WTC11 (cell line): ENCODE measurements around the gene PLCH2. TPM values are rescaled to one million over a fixed set of nuclear protein-coding genes. Genes with fewer than 3 reads are reported as not detected.

Source experiments
- ATAC-seq: fragments of 200-7000 bp; cut with Tn5 transposase; 2 replicates; pipeline ENCODE4 v1.10.0; 2021; ENCODE audit warnings: mild to moderate bottlenecking, moderate library complexity
- CTCF ChIA-PET: fragments of 300-600 bp; sonication (Branson Sonifier 250); formaldehyde crosslinking; loops from one replicate; lab custom pipeline; 2021; ENCODE audit warnings: antibody characterized with exemption; lab: Charles Lee
- POLR2A ChIA-PET: fragments of 350-600 bp; sonication (Branson Sonifier 250); formaldehyde crosslinking; loops from one replicate; lab custom pipeline; 2021; ENCODE audit warnings: antibody characterized with exemption; lab: Charles Lee
- DNase-seq: peaks from one replicate; pipeline ENCODE4 v3.0.0; 2021; ENCODE audit warnings: low spot score
- H3K27ac Mint-ChIP-seq: 2 replicates; pipeline ENCODE4 v1.8.0; 2021; ENCODE audit warnings: mixed read lengths
- H3K27me3 Mint-ChIP-seq: 2 replicates; pipeline ENCODE4 v1.8.0; 2021; ENCODE audit warnings: low read depth, mild to moderate bottlenecking, moderate library complexity, mixed read lengths
- H3K36me3 Mint-ChIP-seq: 2 replicates; pipeline ENCODE4 v1.8.0; 2021; ENCODE audit warnings: mixed read lengths
- H3K4me1 Mint-ChIP-seq: 2 replicates; pipeline ENCODE4 v1.8.0; 2022; ENCODE audit warnings: mixed read lengths
- H3K4me3 Mint-ChIP-seq: 2 replicates; pipeline ENCODE4 v1.8.0; 2021; ENCODE audit warnings: mild to moderate bottlenecking, moderate library complexity, mixed read lengths
- H3K9me3 Mint-ChIP-seq: 2 replicates; pipeline ENCODE4 v1.8.0; 2021; ENCODE audit warnings: mixed read lengths
- ATF3 ChIP-seq: sonication (generic); formaldehyde crosslinking; conservative IDR thresholded peaks from 2 replicates; pipeline ENCODE4 v1.8.1; 2022; ENCODE audit warnings: mild to moderate bottlenecking, missing genetic modification reagents
- E2F5 ChIP-seq: sonication (generic); formaldehyde crosslinking; IDR thresholded peaks from 2 replicates; pipeline ENCODE4 v1.8.1; 2022; ENCODE audit warnings: mild to moderate bottlenecking, moderate library complexity, missing genetic modification reagents
- EMX1 ChIP-seq: fragments of 250-450 bp; sonication (Bioruptor Pico); IDR thresholded peaks from 2 replicates; pipeline ENCODE4 v1.8.0; 2021; ENCODE audit warnings: mild to moderate bottlenecking
- FOXP1 ChIP-seq: sonication (generic); formaldehyde crosslinking; IDR thresholded peaks from 2 replicates; pipeline ENCODE4 v1.8.0; 2022; ENCODE audit warnings: missing genetic modification reagents, mild to moderate bottlenecking, moderate library complexity, borderline replicate concordance
- GABPB1 ChIP-seq: sonication (generic); formaldehyde crosslinking; IDR thresholded peaks from 2 replicates; pipeline ENCODE4 v1.8.1; 2023; ENCODE audit warnings: mild to moderate bottlenecking, missing genetic modification reagents
- JUN ChIP-seq: sonication (generic); formaldehyde crosslinking; IDR thresholded peaks from 2 replicates; pipeline ENCODE4 v1.8.0; 2023; ENCODE audit warnings: mild to moderate bottlenecking, missing genetic modification reagents
- KAT7 ChIP-seq: sonication (generic); formaldehyde crosslinking; IDR thresholded peaks from 2 replicates; pipeline ENCODE4 v1.8.1; 2023; ENCODE audit warnings: missing genetic modification reagents, mild to moderate bottlenecking, borderline replicate concordance
- OVOL2 ChIP-seq: fragments of 250-450 bp; sonication (Bioruptor Pico); IDR thresholded peaks from 2 replicates; pipeline ENCODE4 v1.9.0; 2021; ENCODE audit warnings: mild to moderate bottlenecking, borderline replicate concordance
- SOX15 ChIP-seq: fragments of 250-450 bp; sonication (Bioruptor Pico); IDR thresholded peaks from 2 replicates; pipeline ENCODE4 v1.9.0; 2021; ENCODE audit warnings: mild to moderate bottlenecking
- USF2 ChIP-seq: sonication (generic); formaldehyde crosslinking; IDR thresholded peaks from 2 replicates; pipeline ENCODE4 v1.8.1; 2023; ENCODE audit warnings: mild to moderate bottlenecking, missing genetic modification reagents, moderate library complexity
- ZNF138 ChIP-seq: sonication (generic); formaldehyde crosslinking; conservative IDR thresholded peaks from 2 replicates; pipeline ENCODE4 v1.8.1; 2022; ENCODE audit warnings: mild to moderate bottlenecking, moderate library complexity, missing genetic modification reagents
- ZNF396 ChIP-seq: fragments of 250-450 bp; sonication (Bioruptor Pico); IDR thresholded peaks from 2 replicates; pipeline ENCODE4 v1.8.0; 2021; ENCODE audit warnings: mild to moderate bottlenecking, moderate library complexity, borderline replicate concordance
- ZNF416 ChIP-seq: fragments of 250-450 bp; sonication (Bioruptor Pico); IDR thresholded peaks from 2 replicates; pipeline ENCODE4 v1.9.0; 2021; ENCODE audit warnings: mild to moderate bottlenecking, inconsistent platforms
- ZNF423 ChIP-seq: fragments of 250-450 bp; sonication (Bioruptor Pico); IDR thresholded peaks from 2 replicates; pipeline ENCODE4 v2.1.2; 2022; ENCODE audit warnings: mild to moderate bottlenecking, moderate library complexity
- total RNA-seq: library from RNA; stranded (reverse); gene quantifications from 3 replicates; pipeline ENCODE4 v1.2.3, GENCODE V29; 2021
- TF ChIP-seq, protein P1 (sequence below): sonication (generic); formaldehyde crosslinking; IDR thresholded peaks from 2 replicates; pipeline ENCODE4 v1.8.1; 2022; ENCODE audit warnings: missing genetic modification reagents, borderline replicate concordance
- TF ChIP-seq, protein P2 (sequence below): sonication (generic); formaldehyde crosslinking; IDR thresholded peaks from 2 replicates; pipeline ENCODE4 v1.8.0; 2022; ENCODE audit warnings: missing genetic modification reagents
- TF ChIP-seq, protein P3 (sequence below): sonication (generic); formaldehyde crosslinking; IDR thresholded peaks from 2 replicates; pipeline ENCODE4 v1.8.1; 2023; ENCODE audit warnings: mild to moderate bottlenecking, missing genetic modification reagents, moderate library complexity

Gene PLCH2
- total RNA-seq, 1 experiment from 2014 or later, result 0.17 TPM

GRCh38 chr1:2446394-2446793 is 29.7 kb upstream of the PLCH2 start (continued):
- TF ChIP-seq, protein P1, sequence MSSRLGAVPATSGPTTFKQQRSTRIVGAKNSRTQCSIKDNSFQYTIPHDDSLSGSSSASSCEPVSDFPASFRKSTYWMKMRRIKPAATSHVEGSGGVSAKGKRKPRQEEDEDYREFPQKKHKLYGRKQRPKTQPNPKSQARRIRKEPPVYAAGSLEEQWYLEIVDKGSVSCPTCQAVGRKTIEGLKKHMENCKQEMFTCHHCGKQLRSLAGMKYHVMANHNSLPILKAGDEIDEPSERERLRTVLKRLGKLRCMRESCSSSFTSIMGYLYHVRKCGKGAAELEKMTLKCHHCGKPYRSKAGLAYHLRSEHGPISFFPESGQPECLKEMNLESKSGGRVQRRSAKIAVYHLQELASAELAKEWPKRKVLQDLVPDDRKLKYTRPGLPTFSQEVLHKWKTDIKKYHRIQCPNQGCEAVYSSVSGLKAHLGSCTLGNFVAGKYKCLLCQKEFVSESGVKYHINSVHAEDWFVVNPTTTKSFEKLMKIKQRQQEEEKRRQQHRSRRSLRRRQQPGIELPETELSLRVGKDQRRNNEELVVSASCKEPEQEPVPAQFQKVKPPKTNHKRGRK (CRISPR knock-in tag), result no peak
- TF ChIP-seq EMX1 (CRISPR knock-in tag), result no peak
- no peak for TF ChIP-seq GABPB1 (CRISPR knock-in tag)
- TF ChIP-seq JUN, result no peak
- TF ChIP-seq ATF3 (CRISPR knock-in tag), result no peak
- TF ChIP-seq USF2 (CRISPR knock-in tag), result no peak
- no peak for TF ChIP-seq ZNF396 (CRISPR knock-in tag)

- TF ChIP-seq ZNF423 (CRISPR knock-in tag), result no peak
- TF ChIP-seq, protein P2, sequence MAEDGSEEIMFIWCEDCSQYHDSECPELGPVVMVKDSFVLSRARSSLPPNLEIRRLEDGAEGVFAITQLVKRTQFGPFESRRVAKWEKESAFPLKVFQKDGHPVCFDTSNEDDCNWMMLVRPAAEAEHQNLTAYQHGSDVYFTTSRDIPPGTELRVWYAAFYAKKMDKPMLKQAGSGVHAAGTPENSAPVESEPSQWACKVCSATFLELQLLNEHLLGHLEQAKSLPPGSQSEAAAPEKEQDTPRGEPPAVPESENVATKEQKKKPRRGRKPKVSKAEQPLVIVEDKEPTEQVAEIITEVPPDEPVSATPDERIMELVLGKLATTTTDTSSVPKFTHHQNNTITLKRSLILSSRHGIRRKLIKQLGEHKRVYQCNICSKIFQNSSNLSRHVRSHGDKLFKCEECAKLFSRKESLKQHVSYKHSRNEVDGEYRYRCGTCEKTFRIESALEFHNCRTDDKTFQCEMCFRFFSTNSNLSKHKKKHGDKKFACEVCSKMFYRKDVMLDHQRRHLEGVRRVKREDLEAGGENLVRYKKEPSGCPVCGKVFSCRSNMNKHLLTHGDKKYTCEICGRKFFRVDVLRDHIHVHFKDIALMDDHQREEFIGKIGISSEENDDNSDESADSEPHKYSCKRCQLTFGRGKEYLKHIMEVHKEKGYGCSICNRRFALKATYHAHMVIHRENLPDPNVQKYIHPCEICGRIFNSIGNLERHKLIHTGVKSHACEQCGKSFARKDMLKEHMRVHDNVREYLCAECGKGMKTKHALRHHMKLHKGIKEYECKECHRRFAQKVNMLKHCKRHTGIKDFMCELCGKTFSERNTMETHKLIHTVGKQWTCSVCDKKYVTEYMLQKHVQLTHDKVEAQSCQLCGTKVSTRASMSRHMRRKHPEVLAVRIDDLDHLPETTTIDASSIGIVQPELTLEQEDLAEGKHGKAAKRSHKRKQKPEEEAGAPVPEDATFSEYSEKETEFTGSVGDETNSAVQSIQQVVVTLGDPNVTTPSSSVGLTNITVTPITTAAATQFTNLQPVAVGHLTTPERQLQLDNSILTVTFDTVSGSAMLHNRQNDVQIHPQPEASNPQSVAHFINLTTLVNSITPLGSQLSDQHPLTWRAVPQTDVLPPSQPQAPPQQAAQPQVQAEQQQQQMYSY (CRISPR knock-in tag), result no peak
- TF ChIP-seq FOXP1 (CRISPR knock-in tag), result no peak
- no peak for TF ChIP-seq JUN
- no peak for TF ChIP-seq KAT7 (CRISPR knock-in tag)
- no peak for TF ChIP-seq ZNF138
- TF ChIP-seq OVOL2, result no peak
- TF ChIP-seq E2F5 (CRISPR knock-in tag), result no peak
- TF ChIP-seq ZNF416 (CRISPR knock-in tag), result no peak
- TF ChIP-seq, protein P3, sequence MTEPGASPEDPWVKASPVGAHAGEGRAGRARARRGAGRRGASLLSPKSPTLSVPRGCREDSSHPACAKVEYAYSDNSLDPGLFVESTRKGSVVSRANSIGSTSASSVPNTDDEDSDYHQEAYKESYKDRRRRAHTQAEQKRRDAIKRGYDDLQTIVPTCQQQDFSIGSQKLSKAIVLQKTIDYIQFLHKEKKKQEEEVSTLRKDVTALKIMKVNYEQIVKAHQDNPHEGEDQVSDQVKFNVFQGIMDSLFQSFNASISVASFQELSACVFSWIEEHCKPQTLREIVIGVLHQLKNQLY (CRISPR knock-in tag), result no peak
- TF ChIP-seq SOX15, result no peak
- Mint-ChIP-seq H3K27ac (no peak overlapping the region), H3K4me1 (no peaks in the 10 kb centered on the region), H3K9me3 (no peaks in the 10 kb centered on the region), H3K36me3 (no peaks in the 10 kb centered on the region), H3K27me3 (peaks cover 29% of the 10 kb centered on the region), H3K4me3 (no peak overlapping the region)
- DNase-seq (no peak), ATAC-seq (no peak)
- ChIA-PET POLR2A (no interaction called here), CTCF (interaction anchor here (0.7 to 1.9 kb wide), 9 partner anchors 12 to 978 kb away, joined by 3 to 9 read pairs (median 4); no protein-coding TSS in a partner anchor)
Observed at GRCh38 chr1:2446861-2447260, 29.2 kb upstream of the PLCH2 start.
